Epithelial cell of proximal tubule (primary cell): Measurements from ENCODE around the gene LRRC4C. TPM values are rescaled to one million over a fixed set of nuclear protein-coding genes. Genes with fewer than 3 reads are reported as not detected.

Experiments used
- DNase-seq: peaks from one replicate; pipeline ENCODE4 v3.0.0-alpha.2; 2011; ENCODE audit warnings: low read depth
- H3K4me3 ChIP-seq: 2 replicates; pipeline ENCODE4 v1.5.1; 2011; ENCODE audit warnings: low read depth, mild to moderate bottlenecking, low read length
- total RNA-seq: library from RNA; depleted of rRNA; stranded (reverse); fragments of >200 nt; gene quantifications from 2 replicates; pipeline ENCODE4 v1.2.3, GENCODE V29; 2015
- TF ChIP-seq, protein P1 (sequence below): conservative IDR thresholded peaks from 2 replicates; pipeline ENCODE4 v1.5.1; 2012; ENCODE audit warnings: low read depth, mild to moderate bottlenecking, low read length

LRRC4C gene
- total RNA-seq, 1 donor from 2014 or later = 0.12 TPM

DNA sequence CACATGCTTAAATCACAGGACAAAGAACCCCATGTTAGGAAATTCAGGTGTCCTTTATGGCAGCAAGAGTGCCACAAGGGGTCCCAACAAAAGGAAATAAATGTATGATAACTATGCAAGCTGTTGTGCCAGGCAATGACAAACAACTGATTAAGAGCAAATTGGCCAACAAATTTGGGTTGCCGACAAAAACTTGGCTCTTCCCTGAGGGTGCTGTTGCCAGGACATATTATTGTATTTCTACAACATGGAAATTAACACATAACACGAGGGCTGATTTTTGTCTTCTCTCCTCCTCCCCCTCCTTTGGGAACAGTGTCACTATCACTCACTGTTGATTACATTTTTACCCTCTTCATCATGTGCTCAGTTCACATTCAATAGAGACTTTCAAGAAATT is 56.0 kb downstream of the LRRC4C start:
- no peak for DNase-seq
- TF ChIP-seq, protein P1, sequence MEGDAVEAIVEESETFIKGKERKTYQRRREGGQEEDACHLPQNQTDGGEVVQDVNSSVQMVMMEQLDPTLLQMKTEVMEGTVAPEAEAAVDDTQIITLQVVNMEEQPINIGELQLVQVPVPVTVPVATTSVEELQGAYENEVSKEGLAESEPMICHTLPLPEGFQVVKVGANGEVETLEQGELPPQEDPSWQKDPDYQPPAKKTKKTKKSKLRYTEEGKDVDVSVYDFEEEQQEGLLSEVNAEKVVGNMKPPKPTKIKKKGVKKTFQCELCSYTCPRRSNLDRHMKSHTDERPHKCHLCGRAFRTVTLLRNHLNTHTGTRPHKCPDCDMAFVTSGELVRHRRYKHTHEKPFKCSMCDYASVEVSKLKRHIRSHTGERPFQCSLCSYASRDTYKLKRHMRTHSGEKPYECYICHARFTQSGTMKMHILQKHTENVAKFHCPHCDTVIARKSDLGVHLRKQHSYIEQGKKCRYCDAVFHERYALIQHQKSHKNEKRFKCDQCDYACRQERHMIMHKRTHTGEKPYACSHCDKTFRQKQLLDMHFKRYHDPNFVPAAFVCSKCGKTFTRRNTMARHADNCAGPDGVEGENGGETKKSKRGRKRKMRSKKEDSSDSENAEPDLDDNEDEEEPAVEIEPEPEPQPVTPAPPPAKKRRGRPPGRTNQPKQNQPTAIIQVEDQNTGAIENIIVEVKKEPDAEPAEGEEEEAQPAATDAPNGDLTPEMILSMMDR = no peak
- no peak overlapping the region for H3K4me3 ChIP-seq

DNA sequence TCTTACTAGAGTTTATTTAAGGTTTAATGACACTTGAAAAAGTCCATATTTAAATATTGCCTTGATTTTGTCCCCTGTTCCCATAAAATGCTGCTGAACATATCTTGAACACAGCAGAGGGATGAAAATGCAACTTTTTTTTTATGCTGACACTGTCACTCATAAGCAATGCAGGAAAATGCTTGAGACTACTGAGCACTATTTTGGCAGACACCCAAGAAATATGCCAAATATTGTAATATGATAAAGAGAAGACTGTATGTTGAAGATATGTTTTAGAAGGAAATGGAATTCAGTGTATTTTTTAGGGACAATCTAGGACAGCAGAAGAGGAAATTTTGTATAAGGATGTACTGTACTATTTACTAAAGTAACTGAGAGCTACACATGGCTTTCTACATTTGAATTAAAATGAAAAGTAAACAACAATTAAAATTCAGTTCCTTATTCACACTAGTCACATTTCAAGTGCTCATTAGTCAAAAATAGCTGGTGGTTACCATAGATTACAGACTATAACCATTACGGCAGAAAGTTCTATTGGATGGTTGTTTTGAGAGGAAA is 58.6 kb downstream of the LRRC4C start:
- TF ChIP-seq, protein P1 = no peak
- no peak for DNase-seq
- H3K4me3 ChIP-seq = no peak overlapping the region

DNA sequence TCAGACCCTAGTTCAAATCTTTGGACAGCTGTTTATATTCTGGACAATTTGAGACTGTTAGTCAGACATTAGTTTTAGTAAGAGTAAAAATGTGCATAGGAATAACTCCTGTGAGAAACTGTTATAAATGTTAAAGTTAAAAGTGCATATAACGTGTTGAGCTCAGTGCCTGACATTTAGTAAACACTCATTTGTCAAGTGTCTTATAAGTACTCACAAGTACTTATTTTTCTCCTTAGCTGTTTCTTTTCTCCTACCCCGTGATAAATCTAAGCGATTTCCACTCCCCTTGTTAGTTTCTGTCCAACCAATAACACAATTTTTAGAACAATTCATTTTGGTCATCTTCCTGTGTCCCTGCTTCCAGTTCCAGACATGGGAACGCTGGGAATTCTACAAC is 59.3 kb downstream of the LRRC4C start:
- TF ChIP-seq, protein P1 = no peak
- DNase-seq = no peak
- no peak overlapping the region for H3K4me3 ChIP-seq

DNA sequence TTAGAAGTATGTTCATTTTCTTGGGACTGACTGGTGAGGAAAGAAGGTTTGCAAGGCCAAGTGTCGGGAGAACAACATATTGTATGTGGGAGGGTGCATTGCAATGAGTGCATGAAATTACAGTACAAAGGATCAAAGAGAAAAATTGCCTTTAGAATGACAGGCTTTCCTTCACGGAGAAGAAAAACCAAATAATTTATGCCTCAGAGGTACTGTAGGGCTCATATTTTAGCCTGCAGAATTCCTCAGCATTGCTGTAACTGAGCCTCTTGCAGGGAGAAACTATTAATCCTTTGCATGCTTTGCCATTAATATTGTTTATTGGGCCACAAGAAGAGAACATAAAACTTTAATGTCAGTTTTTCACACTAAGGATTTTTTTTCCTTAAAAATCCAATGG is 60.1 kb downstream of the LRRC4C start:
- TF ChIP-seq, protein P1 = no peak
- DNase-seq = no peak
- no peak overlapping the region for H3K4me3 ChIP-seq

DNA sequence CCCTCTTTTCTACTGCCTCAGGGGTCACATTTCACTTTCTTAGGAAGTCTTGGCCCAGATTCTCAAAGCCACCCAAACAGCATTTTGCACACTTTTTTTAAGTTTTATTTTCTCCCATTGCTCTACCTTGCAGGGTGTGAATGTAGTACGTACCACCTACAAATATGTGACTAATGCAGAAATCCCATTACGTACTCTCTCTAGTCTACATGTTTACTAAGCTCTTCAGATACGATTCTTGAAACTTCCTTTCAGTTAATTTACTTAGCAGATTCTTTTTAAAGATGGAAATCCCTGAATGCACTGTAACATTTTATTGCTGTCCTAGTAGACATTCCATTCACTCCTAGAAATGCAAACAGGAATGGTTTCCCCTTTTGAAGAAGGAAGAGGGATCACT is 61.3 kb downstream of the LRRC4C start:
- no peak for DNase-seq
- no peak overlapping the region for H3K4me3 ChIP-seq
- TF ChIP-seq, protein P1 = no peak

DNA sequence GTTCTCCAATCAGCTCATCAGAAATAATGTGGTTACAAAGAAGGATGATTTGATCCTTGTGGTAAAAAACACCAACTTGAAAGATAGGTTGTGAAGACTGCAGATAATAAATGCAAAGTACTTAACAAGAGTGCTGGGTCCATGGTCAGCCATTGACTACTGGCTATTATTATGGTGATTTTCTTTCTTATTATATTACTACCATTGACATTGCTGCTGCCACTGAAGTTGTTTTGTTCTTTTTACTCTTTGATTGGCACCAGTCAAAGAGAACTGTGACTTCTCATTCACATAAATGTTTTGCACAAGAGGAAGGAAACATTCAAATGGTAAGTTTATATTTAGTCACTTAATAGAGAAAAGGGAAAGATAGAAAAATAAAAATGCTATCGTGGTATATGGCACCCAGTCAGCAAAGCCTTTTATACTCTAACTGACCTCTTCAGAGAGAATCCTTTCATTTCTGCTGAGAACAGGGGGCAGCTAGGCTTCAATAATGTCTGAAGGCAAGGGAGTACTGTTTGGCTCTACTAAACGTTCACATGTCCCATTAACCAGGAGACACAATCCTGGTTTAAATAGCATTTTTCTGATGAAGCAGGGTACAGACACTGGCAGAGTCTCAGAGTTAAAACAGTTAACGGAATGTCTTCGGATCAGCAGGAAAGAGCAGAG is 64.8 kb downstream of the LRRC4C start:
- TF ChIP-seq, protein P1 = no peak
- H3K4me3 ChIP-seq = no peak overlapping the region
- DNase-seq = no peak

DNA sequence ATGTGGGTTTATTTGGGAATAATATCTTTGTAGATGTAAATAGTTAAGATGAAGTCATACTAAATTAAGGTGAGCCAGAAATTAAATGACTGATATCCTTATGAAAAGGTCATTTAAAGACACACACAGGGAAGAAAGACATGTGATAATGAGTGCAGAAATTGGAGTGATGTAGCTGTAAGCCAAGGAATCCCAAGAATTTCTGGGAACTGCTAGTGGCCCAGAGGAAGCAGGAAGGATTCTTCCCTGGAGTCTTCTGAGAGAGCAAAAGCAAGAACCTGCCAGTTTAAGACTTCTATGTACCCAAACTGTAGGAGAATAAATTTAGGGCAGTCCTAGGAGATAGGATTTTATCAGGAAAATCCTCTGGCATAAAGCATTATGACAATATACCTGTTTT is 66.9 kb downstream of the LRRC4C start:
- H3K4me3 ChIP-seq = no peak overlapping the region
- TF ChIP-seq, protein P1 = no peak
- peak; percentile 54 for DNase-seq
